ENCODE data around the gene CTTNBP2NL. TPM values are rescaled to one million over a fixed set of nuclear protein-coding genes. Genes with fewer than 3 reads are reported as not detected.

CTTNBP2NL gene
- polyA plus RNA-seq (2013, experiment 1 of 4): 30.1 TPM
- 33.8 TPM for polyA plus RNA-seq (2013, experiment 2 of 4)
- polyA plus RNA-seq (2013, experiment 3 of 4): 18.6 TPM
- 21.7 TPM for polyA plus RNA-seq (2013, experiment 4 of 4)

GRCh38 chr1:112395821-112396652 lies at the start of gene CTTNBP2NL:
CTTNBP2NL (plus strand) TSS chr1:112396214; CDS start chr1:112416166, 19,952 bp downstream.
- Histone ChIP-seq H3K4me1 (ENCODE audit: control insufficient read depth, insufficient read depth, low read length) (peaks cover 3% of the 10 kb centered on the region), H3K9me3 (ENCODE audit: control insufficient read depth, low read length) (no peaks in the 10 kb centered on the region), H3K4me3 (ENCODE audit: insufficient read depth, low read depth, low read length) (peak within 1 kb of the TSS; percentile 87), H3K27ac (ENCODE audit: insufficient read depth, low read depth, low read length, poor library complexity, severe bottlenecking) (peak within 1 kb of the TSS; percentile 76), H3K27me3 (ENCODE audit: control insufficient read depth, insufficient read depth, low read length, poor library complexity, severe bottlenecking) (no peaks in the 10 kb centered on the region), H3K36me3 (ENCODE audit: control insufficient read depth, insufficient read depth, low read length) (no peaks in the 10 kb centered on the region)
- 0 to 1% methylated on average over 53 of the region's 53 CpGs for WGBS, 2 experiments

DNA sequence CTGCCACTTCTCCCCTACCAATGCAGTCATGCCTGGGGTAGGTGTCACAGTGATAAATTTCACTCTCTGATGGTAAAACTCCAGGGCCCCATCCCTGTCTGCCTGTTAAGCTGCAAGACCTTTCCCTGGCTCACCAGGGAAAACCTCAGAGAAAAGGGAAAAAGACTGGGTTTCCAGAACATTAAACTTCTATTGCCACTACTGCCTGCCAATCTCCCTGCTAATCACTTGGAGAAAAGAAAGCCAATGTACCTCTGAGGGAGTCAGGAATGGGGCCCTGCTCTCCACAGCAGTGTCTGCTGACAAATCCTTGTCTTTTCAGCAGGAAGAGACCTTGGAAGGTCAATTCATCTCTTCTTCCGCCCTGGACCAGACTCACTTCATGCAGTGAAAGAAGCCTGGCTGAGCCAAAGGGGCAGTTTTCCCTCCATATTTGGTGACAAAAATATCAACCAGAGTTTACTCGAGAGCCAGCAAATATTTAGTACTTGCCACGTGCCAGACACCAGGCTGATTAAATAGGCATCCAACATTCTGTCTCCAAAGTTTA lies 49.1 kb upstream of the CTTNBP2NL start:
- Histone ChIP-seq H3K4me1 (ENCODE audit: control insufficient read depth, insufficient read depth, low read length) (peaks cover 9% of the 10 kb centered on the region), H3K27me3 (ENCODE audit: control insufficient read depth, insufficient read depth, low read length, poor library complexity, severe bottlenecking) (no peaks in the 10 kb centered on the region), H3K27ac (ENCODE audit: insufficient read depth, low read depth, low read length, poor library complexity, severe bottlenecking) (peak overlapping the region; percentile 40), H3K4me3 (ENCODE audit: insufficient read depth, low read depth, low read length) (no peak overlapping the region), H3K9me3 (ENCODE audit: control insufficient read depth, low read length) (no peaks in the 10 kb centered on the region), H3K36me3 (ENCODE audit: control insufficient read depth, insufficient read depth, low read length) (no peaks in the 10 kb centered on the region)
- WGBS, 2 experiments: 85% methylated on average over 3 of the region's 3 CpGs

GRCh38 chr1:112356765-112357164 lies 39.2 kb upstream of the CTTNBP2NL start:
- no peaks in the 10 kb centered on the region for H3K36me3 ChIP-seq (ENCODE audit: control insufficient read depth, insufficient read depth, low read length)
- 92 to 96% methylated on average over 2 of the region's 2 CpGs for WGBS, 2 experiments
- H3K27ac ChIP-seq (ENCODE audit: insufficient read depth, low read depth, low read length, poor library complexity, severe bottlenecking): no peak overlapping the region
- H3K4me3 ChIP-seq (ENCODE audit: insufficient read depth, low read depth, low read length): no peak overlapping the region
- no peaks in the 10 kb centered on the region for H3K4me1 ChIP-seq (ENCODE audit: control insufficient read depth, insufficient read depth, low read length)
- no peaks in the 10 kb centered on the region for H3K9me3 ChIP-seq (ENCODE audit: control insufficient read depth, low read length)
- H3K27me3 ChIP-seq (ENCODE audit: control insufficient read depth, insufficient read depth, low read length, poor library complexity, severe bottlenecking): no peaks in the 10 kb centered on the region

GRCh38 chr1:112357467-112357866 lies 38.5 kb upstream of the CTTNBP2NL start:
- Histone ChIP-seq H3K9me3 (ENCODE audit: control insufficient read depth, low read length) (no peaks in the 10 kb centered on the region), H3K27ac (ENCODE audit: insufficient read depth, low read depth, low read length, poor library complexity, severe bottlenecking) (no peak overlapping the region), H3K4me1 (ENCODE audit: control insufficient read depth, insufficient read depth, low read length) (no peaks in the 10 kb centered on the region), H3K27me3 (ENCODE audit: control insufficient read depth, insufficient read depth, low read length, poor library complexity, severe bottlenecking) (no peaks in the 10 kb centered on the region), H3K4me3 (ENCODE audit: insufficient read depth, low read depth, low read length) (no peak overlapping the region), H3K36me3 (ENCODE audit: control insufficient read depth, insufficient read depth, low read length) (no peaks in the 10 kb centered on the region)
- WGBS, 2 experiments: 93 to 96% methylated on average over 6 of the region's 6 CpGs

- Histone ChIP-seq H3K36me3 (ENCODE audit: control insufficient read depth, insufficient read depth, low read length) (no peaks in the 10 kb centered on the region), H3K27me3 (ENCODE audit: control insufficient read depth, insufficient read depth, low read length, poor library complexity, severe bottlenecking) (no peaks in the 10 kb centered on the region), H3K4me3 (ENCODE audit: insufficient read depth, low read depth, low read length) (no peak overlapping the region), H3K4me1 (ENCODE audit: control insufficient read depth, insufficient read depth, low read length) (no peaks in the 10 kb centered on the region), H3K9me3 (ENCODE audit: control insufficient read depth, low read length) (no peaks in the 10 kb centered on the region), H3K27ac (ENCODE audit: insufficient read depth, low read depth, low read length, poor library complexity, severe bottlenecking) (no peak overlapping the region)
- WGBS, 2 experiments: 87 to 97% methylated on average over 6 to 7 of the region's 8 CpGs
Measured at GRCh38 chr1:112358061-112358770, 37.8 kb upstream of the CTTNBP2NL start.

GRCh38 chr1:112358798-112359408 lies 37.1 kb upstream of the CTTNBP2NL start:
- no peak overlapping the region for H3K4me3 ChIP-seq (ENCODE audit: insufficient read depth, low read depth, low read length)
- no peaks in the 10 kb centered on the region for H3K9me3 ChIP-seq (ENCODE audit: control insufficient read depth, low read length)
- H3K4me1 ChIP-seq (ENCODE audit: control insufficient read depth, insufficient read depth, low read length): no peaks in the 10 kb centered on the region
- H3K36me3 ChIP-seq (ENCODE audit: control insufficient read depth, insufficient read depth, low read length): no peaks in the 10 kb centered on the region
- H3K27ac ChIP-seq (ENCODE audit: insufficient read depth, low read depth, low read length, poor library complexity, severe bottlenecking): no peak overlapping the region
- 49 to 51% methylated on average over 7 of the region's 7 CpGs for WGBS, 2 experiments
- H3K27me3 ChIP-seq (ENCODE audit: control insufficient read depth, insufficient read depth, low read length, poor library complexity, severe bottlenecking): no peaks in the 10 kb centered on the region

GRCh38 chr1:112359961-112360767 lies 35.9 kb upstream of the CTTNBP2NL start:
- 80 to 87% methylated on average over 11 of the region's 11 CpGs for WGBS, 2 experiments
- Histone ChIP-seq H3K9me3 (ENCODE audit: control insufficient read depth, low read length) (no peaks in the 10 kb centered on the region), H3K27ac (ENCODE audit: insufficient read depth, low read depth, low read length, poor library complexity, severe bottlenecking) (no peak overlapping the region), H3K27me3 (ENCODE audit: control insufficient read depth, insufficient read depth, low read length, poor library complexity, severe bottlenecking) (no peaks in the 10 kb centered on the region), H3K4me3 (ENCODE audit: insufficient read depth, low read depth, low read length) (no peak overlapping the region), H3K36me3 (ENCODE audit: control insufficient read depth, insufficient read depth, low read length) (no peaks in the 10 kb centered on the region), H3K4me1 (ENCODE audit: control insufficient read depth, insufficient read depth, low read length) (no peaks in the 10 kb centered on the region)

GRCh38 chr1:112363636-112364035 lies 32.4 kb upstream of the CTTNBP2NL start:
- WGBS, 2 experiments: 90 to 100% methylated on average over 1 to 2 of the region's 2 CpGs
- no peak overlapping the region for H3K27ac ChIP-seq (ENCODE audit: insufficient read depth, low read depth, low read length, poor library complexity, severe bottlenecking)
- no peaks in the 10 kb centered on the region for H3K36me3 ChIP-seq (ENCODE audit: control insufficient read depth, insufficient read depth, low read length)
- H3K4me3 ChIP-seq (ENCODE audit: insufficient read depth, low read depth, low read length): no peak overlapping the region
- H3K9me3 ChIP-seq (ENCODE audit: control insufficient read depth, low read length): no peaks in the 10 kb centered on the region
- no peaks in the 10 kb centered on the region for H3K27me3 ChIP-seq (ENCODE audit: control insufficient read depth, insufficient read depth, low read length, poor library complexity, severe bottlenecking)
- H3K4me1 ChIP-seq (ENCODE audit: control insufficient read depth, insufficient read depth, low read length): no peaks in the 10 kb centered on the region

DNA sequence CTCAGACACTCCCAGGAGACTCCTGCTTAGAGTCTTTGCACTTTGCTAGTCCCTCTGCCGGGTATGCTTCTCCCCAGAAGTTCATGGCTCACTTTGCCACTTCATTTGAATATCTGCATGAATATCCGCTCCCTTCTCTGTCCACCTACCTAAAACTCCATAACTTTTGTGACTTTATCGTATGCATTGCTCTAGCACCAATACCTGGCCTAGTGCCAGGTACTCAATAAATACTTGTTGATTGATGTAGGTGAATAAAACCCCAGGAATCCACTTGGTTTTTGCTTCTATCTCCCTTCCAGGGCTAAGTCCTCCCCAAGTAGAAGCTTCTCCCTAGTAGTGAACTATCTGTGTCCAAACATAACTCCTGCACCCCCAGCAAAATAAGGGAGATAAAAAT lies 27.8 kb upstream of the CTTNBP2NL start:
- no peaks in the 10 kb centered on the region for H3K36me3 ChIP-seq (ENCODE audit: control insufficient read depth, insufficient read depth, low read length)
- no peak overlapping the region for H3K27ac ChIP-seq (ENCODE audit: insufficient read depth, low read depth, low read length, poor library complexity, severe bottlenecking)
- H3K9me3 ChIP-seq (ENCODE audit: control insufficient read depth, low read length): no peaks in the 10 kb centered on the region
- no peaks in the 10 kb centered on the region for H3K4me1 ChIP-seq (ENCODE audit: control insufficient read depth, insufficient read depth, low read length)
- H3K4me3 ChIP-seq (ENCODE audit: insufficient read depth, low read depth, low read length): no peak overlapping the region
- no peaks in the 10 kb centered on the region for H3K27me3 ChIP-seq (ENCODE audit: control insufficient read depth, insufficient read depth, low read length, poor library complexity, severe bottlenecking)
- WGBS, 2 experiments: 90 to 94% methylated on average over 3 of the region's 3 CpGs

All from ectodermal cell (in vitro differentiated cells).